GM23338 (cell line): ENCODE data around the gene PFN1. TPM values are rescaled to one million over a fixed set of nuclear protein-coding genes. Genes with fewer than 3 reads are reported as not detected.

Experiments
- microRNA-seq: library from miRNA; unstranded; fragments of <30 nt; microRNA quantifications from one replicate; pipeline ENCODE4, GENCODE V29; 2017
- polyA plus RNA-seq: library from polyadenylated mRNA; unstranded; fragments of >200 nt; fragmentation: Nextera tagmentation; extraction: Ambion mirVana; gene quantifications from 2 replicates; pipeline ENCODE4 v1.2.1, GENCODE V29; 2016
- small RNA-seq: library from RNA; depleted of rRNA; stranded (forward); fragments of <200 nt; gene quantifications from one replicate; pipeline ENCODE3, GENCODE V24; 2014; ENCODE audit warnings: low replicate concordance
- total RNA-seq: library from RNA; depleted of rRNA; stranded (reverse); fragments of >200 nt; shearing (Covaris generic); gene quantifications from 2 replicates; pipeline ENCODE4 v1.2.3, GENCODE V29; 2014; rRNA removed

Gene PFN1
- total and polyA plus RNA-seq, 2 experiments from 2014 or later: 2,002 to 3,709 TPM

Small RNA genes within 50 kb of the gene (microRNA-seq; reads per million reads assigned to microRNA genes)
- not detected for gene MIR6864
- not detected for gene MIR6865

Small RNA genes within 50 kb of the gene (small RNA-seq; reads per million reads assigned to genes)
- gene MIR6864: not detected
- not detected for gene MIR6865

Other genes starting within 250 kb of the PFN1 start
- gene PELP1, start 244.4 kb downstream of the PFN1 start, total RNA-seq: 91.0 and 123 TPM in 2 replicates
- gene PELP1, start 244.4 kb downstream of the PFN1 start, polyA plus RNA-seq: 39.4 and 41.1 TPM in 2 replicates
- gene ARRB2, start 237.9 kb downstream of the PFN1 start, total RNA-seq: 23.0 and 45.0 TPM in 2 replicates
- 37.3 and 39.5 TPM in 2 replicates for gene ARRB2, start 237.9 kb downstream of the PFN1 start, polyA plus RNA-seq
- 15.5 and 16.7 TPM in 2 replicates for gene MED11, start 217.1 kb downstream of the PFN1 start, total RNA-seq
- 32.8 and 33.3 TPM in 2 replicates for gene MED11, start 217.1 kb downstream of the PFN1 start, polyA plus RNA-seq
- 1.4 TPM in 1 of 2 replicates, not detected in the other for gene ZMYND15, start 208.7 kb downstream of the PFN1 start, total RNA-seq
- 0.21 and 0.32 TPM in 2 replicates for gene ZMYND15, start 208.7 kb downstream of the PFN1 start, polyA plus RNA-seq
- gene CXCL16, start 208.6 kb downstream of the PFN1 start, total RNA-seq: 4.1 and 6.8 TPM in 2 replicates
- 3.7 and 4.0 TPM in 2 replicates for gene CXCL16, start 208.6 kb downstream of the PFN1 start, polyA plus RNA-seq
- not detected in 2 replicates for gene TM4SF5, start 176.6 kb downstream of the PFN1 start, total RNA-seq
- gene TM4SF5, start 176.6 kb downstream of the PFN1 start, polyA plus RNA-seq: not detected in 2 replicates
- gene VMO1, start 162.2 kb downstream of the PFN1 start, total RNA-seq: 0.38 TPM in 1 of 2 replicates, not detected in the other
- 0.40 and 0.47 TPM in 2 replicates for gene VMO1, start 162.2 kb downstream of the PFN1 start, polyA plus RNA-seq
- 1.3 TPM in 1 of 2 replicates, not detected in the other for gene GLTPD2, start 159.6 kb downstream of the PFN1 start, total RNA-seq
- gene GLTPD2, start 159.6 kb downstream of the PFN1 start, polyA plus RNA-seq: 0.33 and 0.47 TPM in 2 replicates
- gene PSMB6, start 152.4 kb downstream of the PFN1 start, total RNA-seq: 266 and 302 TPM in 2 replicates
- gene PSMB6, start 152.4 kb downstream of the PFN1 start, polyA plus RNA-seq: 465 and 502 TPM in 2 replicates
- gene PLD2, start 141.4 kb downstream of the PFN1 start, total RNA-seq: 49.9 and 55.9 TPM in 2 replicates
- gene PLD2, start 141.4 kb downstream of the PFN1 start, polyA plus RNA-seq: 20.2 and 22.1 TPM in 2 replicates
- gene MINK1, start 115.2 kb downstream of the PFN1 start, total RNA-seq: 42.1 and 54.9 TPM in 2 replicates
- 17.3 and 19.4 TPM in 2 replicates for gene MINK1, start 115.2 kb downstream of the PFN1 start, polyA plus RNA-seq
- gene C17orf107, start 49.0 kb downstream of the PFN1 start, total RNA-seq: 3.6 and 5.9 TPM in 2 replicates
- 0.78 and 1.9 TPM in 2 replicates for gene C17orf107, start 49.0 kb downstream of the PFN1 start, polyA plus RNA-seq
- gene CHRNE, start 45.4 kb downstream of the PFN1 start, total RNA-seq: 0.23 and 1.2 TPM in 2 replicates
- gene CHRNE, start 45.4 kb downstream of the PFN1 start, polyA plus RNA-seq: 0.24 and 0.50 TPM in 2 replicates
- gene GP1BA, start 16.3 kb downstream of the PFN1 start, total RNA-seq: not detected in 2 replicates
- 0.14 and 0.24 TPM in 2 replicates for gene GP1BA, start 16.3 kb downstream of the PFN1 start, polyA plus RNA-seq
- 70.4 and 73.6 TPM in 2 replicates for gene SLC25A11, start 8.5 kb downstream of the PFN1 start, total RNA-seq
- 35.7 and 37.8 TPM in 2 replicates for gene SLC25A11, start 8.5 kb downstream of the PFN1 start, polyA plus RNA-seq
- 84.4 and 87.0 TPM in 2 replicates for gene RNF167, start 8.3 kb downstream of the PFN1 start, total RNA-seq
- gene RNF167, start 8.3 kb downstream of the PFN1 start, polyA plus RNA-seq: 60.1 and 61.2 TPM in 2 replicates
- 8.9 and 12.1 TPM in 2 replicates for gene ENO3, start 2.6 kb upstream of the PFN1 start, total RNA-seq
- 19.6 and 25.5 TPM in 2 replicates for gene ENO3, start 2.6 kb upstream of the PFN1 start, polyA plus RNA-seq
- gene SPAG7, start 19.3 kb upstream of the PFN1 start, total RNA-seq: 77.9 and 85.3 TPM in 2 replicates
- 226 and 242 TPM in 2 replicates for gene SPAG7, start 19.3 kb upstream of the PFN1 start, polyA plus RNA-seq
- 3.3 and 4.4 TPM in 2 replicates for gene CAMTA2, start 39.1 kb upstream of the PFN1 start, total RNA-seq
- gene CAMTA2, start 39.1 kb upstream of the PFN1 start, polyA plus RNA-seq: 8.7 and 10.1 TPM in 2 replicates
- 2.1 TPM in 1 of 2 replicates, not detected in the other for gene INCA1, start 49.0 kb upstream of the PFN1 start, total RNA-seq
- 1.1 and 1.3 TPM in 2 replicates for gene INCA1, start 49.0 kb upstream of the PFN1 start, polyA plus RNA-seq
- gene KIF1C, start 49.4 kb upstream of the PFN1 start, total RNA-seq: 56.4 and 61.4 TPM in 2 replicates
- gene KIF1C, start 49.4 kb upstream of the PFN1 start, polyA plus RNA-seq: 13.5 and 16.8 TPM in 2 replicates
- 0.63 and 1.3 TPM in 2 replicates for gene SLC52A1, start 86.9 kb upstream of the PFN1 start, total RNA-seq
- gene SLC52A1, start 86.9 kb upstream of the PFN1 start, polyA plus RNA-seq: 0.21 and 0.50 TPM in 2 replicates
- 0.93 and 1.6 TPM in 2 replicates for gene ZFP3, start 129.9 kb upstream of the PFN1 start, total RNA-seq
- 0.55 and 0.97 TPM in 2 replicates for gene ZFP3, start 129.9 kb upstream of the PFN1 start, polyA plus RNA-seq
- 24.1 and 24.8 TPM in 2 replicates for gene ZNF232, start 163.3 kb upstream of the PFN1 start, total RNA-seq
- gene ZNF232, start 163.3 kb upstream of the PFN1 start, polyA plus RNA-seq: 21.5 and 24.9 TPM in 2 replicates
- 0.94 and 1.1 TPM in 2 replicates for gene USP6, start 167.5 kb upstream of the PFN1 start, total RNA-seq
- gene USP6, start 167.5 kb upstream of the PFN1 start, polyA plus RNA-seq: 1.3 and 1.7 TPM in 2 replicates
- 15.6 and 16.2 TPM in 2 replicates for gene ZNF594, start 243.3 kb upstream of the PFN1 start, total RNA-seq
- gene ZNF594, start 243.3 kb upstream of the PFN1 start, polyA plus RNA-seq: 5.3 and 7.0 TPM in 2 replicates